Thymus (tissue), 11 donors: ENCODE results near the gene MRPL36. TPM values are rescaled to one million over a fixed set of nuclear protein-coding genes. Genes with fewer than 3 reads are reported as not detected.

Experiments
- DNase-seq, 9 donors: peaks; one replicate each; pipeline ENCODE4 v3.0.0-alpha.2; 2013; ENCODE audit warnings: low spot score in 9 of 9, low read depth in 6 of 9, missing footprints in 1 of 9
- H3K27ac ChIP-seq, 2 donors: one replicate each; pipeline ENCODE4 v1.5.1; 2013; ENCODE audit warnings: control low read depth in 1 of 2, low read depth in 1 of 2, low read length in 1 of 2, mild to moderate bottlenecking in 1 of 2, moderate library complexity in 1 of 2
- H3K27me3 ChIP-seq, 2 donors: one replicate each; pipeline ENCODE4 v1.5.1; 2013; ENCODE audit warnings: low read length in 1 of 2; ENCODE audit not compliant: control insufficient read depth in 2 of 2, insufficient read depth in 1 of 2
- H3K36me3 ChIP-seq, 2 donors: one replicate each; pipeline ENCODE4 v1.5.1; 2013; ENCODE audit warnings: low read length in 1 of 2, mild to moderate bottlenecking in 1 of 2, moderate library complexity in 1 of 2; ENCODE audit not compliant: control insufficient read depth in 2 of 2, insufficient read depth in 2 of 2
- H3K4me1 ChIP-seq, 2 donors: one replicate each; pipeline ENCODE4 v1.5.1; 2013; ENCODE audit warnings: low read length in 2 of 2; ENCODE audit not compliant: control insufficient read depth in 2 of 2, insufficient read depth in 2 of 2
- H3K4me3 ChIP-seq, 2 donors: one replicate each; pipeline ENCODE4 v1.5.1; 2013; ENCODE audit warnings: low read length in 2 of 2, control low read depth in 1 of 2, mild to moderate bottlenecking in 1 of 2
- H3K9me3 ChIP-seq, 2 donors: one replicate each; pipeline ENCODE4 v1.5.1; 2013; ENCODE audit warnings: low read length in 1 of 2, mild to moderate bottlenecking in 1 of 2; ENCODE audit not compliant: control insufficient read depth in 2 of 2, insufficient read depth in 1 of 2
- WGBS: extraction: QIAGEN DNeasy Blood & Tissue Kit; methylation state at CpG from one replicate; pipeline ENCODE4 v1.1.7; 2013; 5-methylcytosine and 5-hydroxymethylcytosine counted together
- polyA plus RNA-seq: library from polyadenylated mRNA; stranded (reverse); fragments of 200-250 nt; gene quantifications from one replicate; pipeline ENCODE4 v1.2.3, GENCODE V29; 2013
- total RNA-seq: library from RNA; stranded (reverse); fragments of 120-200 nt; gene quantifications from one replicate; pipeline ENCODE4 v1.2.4, GENCODE V29; 2013
- donor health status: healthy.

Gene MRPL36
- total and polyA plus RNA-seq, 2 donors, result 73.0 to 74.1 TPM

DNA sequence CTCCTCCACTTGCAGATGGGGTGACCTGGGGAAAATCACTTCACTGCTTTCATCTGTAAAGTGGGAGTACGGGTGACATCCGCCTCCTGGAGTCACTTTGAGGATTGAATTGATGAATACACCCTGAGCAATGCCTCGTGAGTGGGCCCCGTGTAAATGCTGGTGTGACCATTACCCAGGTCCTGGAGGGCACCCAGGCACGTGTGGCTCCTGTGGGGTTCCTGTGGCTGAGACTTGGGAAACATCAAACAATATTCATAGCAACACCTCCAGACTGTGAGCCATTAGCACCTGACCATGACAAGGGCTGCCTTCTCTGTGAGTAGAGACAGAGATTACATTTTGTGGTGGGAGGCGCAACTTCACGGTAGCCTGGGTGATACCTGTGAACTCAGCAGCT, 11.4 kb downstream of the MRPL36 start:
- no peak overlapping the region for H3K4me3 ChIP-seq
- no peak for DNase-seq
- 94% methylated on average over 7 of the region's 7 CpGs for WGBS
- H3K27ac ChIP-seq, result no peak overlapping the region
- H3K36me3 ChIP-seq, result no peaks in the 10 kb centered on the region
- H3K9me3 ChIP-seq, result no peaks in the 10 kb centered on the region
- peaks cover 0 to 34% of the 10 kb centered on the region in 2 donors for H3K4me1 ChIP-seq
- H3K27me3 ChIP-seq, result no peaks in the 10 kb centered on the region

DNA sequence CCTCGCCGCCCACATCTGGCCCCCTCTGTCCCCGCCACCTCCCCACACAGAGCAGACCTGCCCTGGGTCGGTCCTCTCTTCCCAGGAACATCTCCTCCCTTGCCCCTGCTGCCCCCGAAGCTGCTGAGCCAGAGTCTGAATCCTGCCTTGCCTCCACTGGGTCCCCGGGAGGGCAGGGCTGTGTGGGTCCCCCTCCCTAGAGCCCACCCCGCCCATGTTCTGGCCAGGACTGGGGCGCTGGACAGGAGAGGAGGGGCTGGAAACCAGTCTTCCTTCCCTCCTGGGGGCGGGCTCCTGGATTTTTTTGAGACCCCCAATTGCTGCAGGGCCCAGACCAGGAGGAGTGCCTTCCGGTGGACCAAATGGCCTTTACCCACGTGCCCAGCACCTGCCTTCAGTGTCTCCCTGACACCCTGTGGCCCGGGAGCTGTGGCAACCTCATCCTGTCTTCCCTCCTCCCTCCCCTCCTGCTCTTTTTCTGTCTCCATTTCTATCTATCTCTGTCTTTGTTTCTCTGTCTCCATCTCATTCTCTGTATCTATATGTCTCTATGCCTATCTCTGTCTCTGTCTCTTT, 12.1 kb downstream of the MRPL36 start:
- Histone ChIP-seq H3K36me3 (no peaks in the 10 kb centered on the region), H3K9me3 (no peaks in the 10 kb centered on the region), H3K27ac (no peak overlapping the region), H3K4me3 (no peak overlapping the region), H3K4me1 (peaks cover 0 to 30% of the 10 kb centered on the region in 2 donors), H3K27me3 (peaks cover 0 to 5% of the 10 kb centered on the region in 2 donors)
- 90% methylated on average over 12 of the region's 12 CpGs for WGBS
- DNase-seq, result no peak

GRCh38 chr5:1786621-1787471, 12.8 kb downstream of the MRPL36 start:
- no peak overlapping the region for H3K27ac ChIP-seq
- peaks cover 0 to 24% of the 10 kb centered on the region in 2 donors for H3K4me1 ChIP-seq
- 95% methylated on average over 29 of the region's 29 CpGs for WGBS
- no peak overlapping the region for H3K4me3 ChIP-seq
- H3K36me3 ChIP-seq, result no peaks in the 10 kb centered on the region
- peaks cover 0 to 7% of the 10 kb centered on the region in 2 donors for H3K27me3 ChIP-seq
- no peak for DNase-seq
- no peaks in the 10 kb centered on the region for H3K9me3 ChIP-seq

- peaks cover 0 to 21% of the 10 kb centered on the region in 2 donors for H3K4me1 ChIP-seq
- no peak overlapping the region for H3K4me3 ChIP-seq
- peaks cover 0 to 8% of the 10 kb centered on the region in 2 donors for H3K27me3 ChIP-seq
- H3K9me3 ChIP-seq, result no peaks in the 10 kb centered on the region
- no peak overlapping the region for H3K27ac ChIP-seq
- H3K36me3 ChIP-seq, result no peaks in the 10 kb centered on the region
- DNase-seq, result no peak
- WGBS, result 98% methylated on average over 13 of the region's 13 CpGs
Measured at GRCh38 chr5:1785984-1786383, 13.7 kb downstream of the MRPL36 start.

GRCh38 chr5:1785062-1785461, 14.6 kb downstream of the MRPL36 start:
- Histone ChIP-seq H3K9me3 (no peaks in the 10 kb centered on the region), H3K36me3 (no peaks in the 10 kb centered on the region), H3K27me3 (peaks cover 0 to 8% of the 10 kb centered on the region in 2 donors), H3K27ac (peak overlapping the region in 1 of 2 donors; percentile 55), H3K4me3 (no peak overlapping the region), H3K4me1 (peaks cover 0 to 19% of the 10 kb centered on the region in 2 donors)
- WGBS, result 40% methylated on average over 8 of the region's 8 CpGs
- peak in 4 of 9 donors; percentile 32 to 87 (median 64) for DNase-seq

GRCh38 chr5:1784197-1785050, 15.2 kb downstream of the MRPL36 start:
- Histone ChIP-seq H3K9me3 (no peaks in the 10 kb centered on the region), H3K36me3 (no peaks in the 10 kb centered on the region), H3K4me3 (no peak overlapping the region), H3K27me3 (peaks cover 0 to 10% of the 10 kb centered on the region in 2 donors), H3K27ac (peak overlapping the region in 1 of 2 donors; percentile 55), H3K4me1 (peaks cover 0 to 19% of the 10 kb centered on the region in 2 donors)
- no peak for DNase-seq
- 90% methylated on average over 20 of the region's 20 CpGs for WGBS

DNA sequence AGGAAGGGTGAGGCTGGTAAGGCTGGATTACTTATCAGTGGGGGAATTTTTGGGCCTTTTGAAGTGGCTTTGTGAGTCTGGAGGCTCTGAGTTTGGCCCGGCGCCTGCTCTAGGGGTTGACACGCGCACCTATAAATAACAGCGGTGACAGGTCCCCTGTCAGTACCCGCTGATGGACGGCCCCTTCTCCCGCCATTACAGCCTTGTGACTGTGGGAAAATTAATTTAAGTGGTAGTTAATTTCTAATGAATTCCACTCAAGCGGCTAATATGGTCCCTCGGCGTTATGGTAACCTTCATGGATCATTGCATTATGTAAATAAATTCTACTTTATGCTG, 16.5 kb downstream of the MRPL36 start:
- no peak for DNase-seq
- H3K9me3 ChIP-seq, result no peaks in the 10 kb centered on the region
- H3K27ac ChIP-seq, result no peak overlapping the region
- no peaks in the 10 kb centered on the region for H3K36me3 ChIP-seq
- peaks cover 0 to 19% of the 10 kb centered on the region in 2 donors for H3K4me1 ChIP-seq
- H3K27me3 ChIP-seq, result peaks cover 0 to 16% of the 10 kb centered on the region in 2 donors
- WGBS, result 47% methylated on average over 11 of the region's 11 CpGs
- no peak overlapping the region for H3K4me3 ChIP-seq

DNA sequence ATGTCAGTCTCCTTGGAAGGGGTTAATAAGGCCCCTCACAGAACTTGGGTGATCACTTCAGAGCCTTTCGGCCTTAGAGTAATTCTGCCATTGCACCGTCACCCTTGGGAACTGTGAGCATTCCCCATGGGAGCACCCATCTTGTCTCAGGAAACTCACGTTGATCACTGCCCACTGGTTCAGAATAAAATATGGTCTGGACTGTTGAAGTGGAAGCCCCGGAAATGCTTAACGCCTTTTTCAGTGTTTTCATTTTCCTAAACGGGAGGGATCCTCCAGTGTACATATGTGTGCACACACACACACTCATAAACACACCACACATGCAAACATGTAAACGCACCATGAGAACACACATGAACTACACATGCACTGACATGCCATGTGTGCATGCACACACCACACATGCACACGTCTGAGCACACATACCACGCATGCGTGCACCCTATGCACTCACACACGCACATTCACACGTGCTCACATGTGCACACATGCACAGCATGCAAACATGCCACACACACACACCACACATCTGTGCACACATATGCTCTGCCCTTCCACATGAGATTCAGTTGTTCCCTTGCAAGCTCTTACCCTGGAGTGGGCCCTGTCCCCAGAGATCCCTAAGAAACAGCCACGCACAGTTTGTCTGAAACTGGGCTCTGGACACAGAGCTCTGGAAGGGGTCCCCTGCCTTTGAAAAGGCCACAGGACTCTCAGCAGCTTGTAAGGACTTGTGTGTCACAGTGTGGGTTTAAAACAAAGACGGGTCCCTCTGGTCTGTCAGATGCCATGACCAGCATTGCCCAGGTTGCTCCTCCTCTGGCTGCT, 17.0 kb downstream of the MRPL36 start:
- no peak for DNase-seq
- peaks cover 0 to 19% of the 10 kb centered on the region in 2 donors for H3K4me1 ChIP-seq
- no peaks in the 10 kb centered on the region for H3K9me3 ChIP-seq
- no peaks in the 10 kb centered on the region for H3K36me3 ChIP-seq
- 78% methylated on average over 14 of the region's 14 CpGs for WGBS
- peaks cover 0 to 22% of the 10 kb centered on the region in 2 donors for H3K27me3 ChIP-seq
- no peak overlapping the region for H3K4me3 ChIP-seq
- H3K27ac ChIP-seq, result no peak overlapping the region
